NOMO-1 (cell line): ENCODE measurements around the gene TRIM34.
"Not testable (repeated sequence)": the region's sequence is repeated elsewhere in the genome, so short reads cannot be mapped to it uniquely, and the experiment has no call there.

Source experiments
- DNase-seq, 2 experiments: peaks; one replicate each; lab custom pipeline; 2025; ENCODE audit not compliant: unreplicated experiment in 2 of 2; lab: John Stamatoyannopoulos, UW

Gene TRIM34

GRCh38 chr11:5620651-5621521, 3.9 kb upstream of the TRIM34 start:
- no peak for DNase-seq

DNA sequence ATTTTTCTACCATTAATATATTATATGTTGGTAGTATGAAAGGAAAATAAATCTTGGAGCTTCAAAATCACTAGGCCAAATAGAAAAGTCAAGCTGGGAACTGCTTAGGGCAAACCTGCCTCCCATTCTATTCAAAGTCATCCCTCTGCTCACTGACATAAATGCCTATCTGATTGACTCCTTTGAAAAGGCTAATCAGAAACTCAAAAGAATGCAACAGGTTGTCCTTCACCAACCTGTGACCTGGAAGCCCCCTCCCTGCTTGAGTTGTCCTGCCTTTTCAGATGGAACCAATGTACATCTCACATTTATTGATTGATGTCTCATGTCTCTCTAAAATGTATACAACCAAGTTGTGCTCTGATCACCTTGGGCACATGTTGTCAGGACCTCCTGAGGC, 3.2 kb upstream of the TRIM34 start:
- no peak for DNase-seq

DNA sequence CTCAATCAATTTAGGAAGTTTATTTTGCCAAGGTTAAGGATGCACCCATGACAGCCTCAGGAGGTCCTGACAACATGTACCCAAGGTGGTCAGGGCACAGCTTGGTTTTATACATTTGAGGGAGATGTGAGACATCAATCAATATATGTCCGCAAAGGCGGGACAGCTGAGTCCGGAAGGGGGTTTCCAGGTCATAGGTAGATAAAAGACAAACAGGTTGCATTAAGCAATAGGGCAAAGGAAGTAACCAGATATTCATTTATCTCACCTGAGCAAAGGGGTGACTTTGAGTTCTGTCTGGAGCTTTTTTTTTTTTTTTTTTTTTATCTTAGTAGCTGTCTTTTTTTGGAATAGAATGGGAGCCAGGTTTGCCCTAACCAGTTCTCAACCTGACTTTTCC, 2.0 kb upstream of the TRIM34 start:
- no peak for DNase-seq

DNA sequence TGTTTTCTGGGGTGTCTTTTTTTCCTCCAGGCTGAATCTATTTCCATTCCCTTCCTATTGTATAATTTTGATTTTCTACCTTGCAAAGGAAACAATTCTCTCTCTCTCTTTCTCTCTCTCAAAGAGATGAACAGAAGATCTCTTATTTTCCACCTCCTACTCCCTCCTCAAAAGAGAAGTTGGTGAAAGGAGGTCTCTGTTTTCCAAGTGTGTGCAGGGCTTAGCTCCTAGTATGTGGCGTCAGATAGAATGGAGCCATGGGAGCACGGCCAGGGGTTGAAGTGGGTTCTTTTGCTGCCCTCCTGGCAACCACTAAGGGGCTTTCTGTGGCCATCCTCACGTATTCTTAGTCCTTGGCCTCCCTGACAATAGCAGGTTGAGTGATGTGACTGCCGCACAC, 480 bp downstream of the TRIM34 start:
- DNase-seq, result no peak

- peak in 1 of 2 experiments; percentile 37 for DNase-seq
Observed at GRCh38 chr11:5626196-5626595, 1.4 kb downstream of the TRIM34 start.

- DNase-seq, result no peak
Observed at GRCh38 chr11:5631417-5631816, 6.6 kb downstream of the TRIM34 start.

DNA sequence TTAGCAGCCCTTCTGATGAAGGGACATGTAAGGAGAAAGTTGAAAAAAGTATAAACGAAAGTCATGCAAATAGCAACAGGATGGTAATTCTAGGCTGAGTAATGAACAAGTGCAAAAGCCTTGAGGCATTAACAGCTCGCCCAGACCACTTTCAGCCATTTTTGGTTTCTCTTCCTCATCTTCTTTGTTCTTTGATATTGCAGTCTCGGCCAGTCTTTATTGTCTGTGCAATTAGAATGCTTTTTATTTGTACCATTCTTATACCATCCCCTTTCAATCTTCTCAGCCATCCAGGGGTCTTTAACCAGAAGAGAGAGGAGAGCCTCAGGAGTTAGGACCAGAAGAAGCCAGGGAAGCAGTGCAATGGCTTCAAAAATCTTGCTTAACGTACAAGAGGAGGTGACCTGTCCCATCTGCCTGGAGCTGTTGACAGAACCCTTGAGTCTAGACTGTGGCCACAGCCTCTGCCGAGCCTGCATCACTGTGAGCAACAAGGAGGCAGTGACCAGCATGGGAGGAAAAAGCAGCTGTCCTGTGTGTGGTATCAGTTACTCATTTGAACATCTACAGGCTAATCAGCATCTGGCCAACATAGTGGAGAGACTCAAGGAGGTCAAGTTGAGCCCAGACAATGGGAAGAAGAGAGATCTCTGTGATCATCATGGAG, 7.3 kb downstream of the TRIM34 start:
- DNase-seq, result peak; percentile 45 to 67

DNA sequence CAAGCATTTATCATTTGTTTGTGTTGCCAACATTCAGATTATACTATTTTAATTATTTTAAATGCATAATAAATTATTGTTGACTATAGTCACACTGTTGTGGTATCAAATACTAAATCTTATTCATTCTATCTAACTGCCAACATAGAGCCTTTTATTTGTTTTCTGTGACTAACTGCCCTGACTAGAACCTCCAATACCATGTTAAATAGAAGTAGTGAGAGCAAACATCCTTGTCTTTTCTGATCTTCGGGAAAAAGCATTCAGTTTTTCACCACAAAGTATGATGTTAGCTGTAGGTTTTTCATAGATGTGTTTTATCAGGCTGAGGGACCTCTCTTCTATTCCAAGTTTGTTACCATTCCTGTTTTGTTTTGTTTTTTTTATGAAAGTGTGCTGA, 15.2 kb downstream of the TRIM34 start:
- DNase-seq, result no peak

GRCh38 chr11:5643585-5643984, 18.8 kb downstream of the TRIM34 start:
- DNase-seq, result no peak

- no peak for DNase-seq
Observed at GRCh38 chr11:5646139-5646538, 21.3 kb downstream of the TRIM34 start.

GRCh38 chr11:5655474-5655873, 30.7 kb downstream of the TRIM34 start:
- DNase-seq, result no peak

DNA sequence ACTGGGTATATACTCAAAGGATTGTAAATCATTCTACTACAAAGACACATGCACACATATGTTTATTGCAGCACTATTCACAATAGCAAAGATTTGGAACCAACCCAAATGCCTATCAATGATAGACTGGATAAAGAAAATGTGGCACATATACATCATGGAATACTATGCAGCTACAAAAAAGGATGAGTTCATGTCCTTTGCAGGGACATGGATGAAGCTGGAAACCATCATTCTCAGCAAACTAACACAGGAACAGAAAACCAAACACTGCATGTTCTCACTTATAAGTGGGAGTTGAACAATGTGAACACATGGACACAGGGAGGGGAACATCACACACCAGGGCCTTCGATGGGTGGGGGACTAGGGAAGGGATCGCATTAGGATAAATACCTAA, 32.2 kb downstream of the TRIM34 start:
- DNase-seq, result not testable (repeated sequence)

GRCh38 chr11:5658318-5658717, 33.5 kb downstream of the TRIM34 start:
- DNase-seq, result no peak

DNA sequence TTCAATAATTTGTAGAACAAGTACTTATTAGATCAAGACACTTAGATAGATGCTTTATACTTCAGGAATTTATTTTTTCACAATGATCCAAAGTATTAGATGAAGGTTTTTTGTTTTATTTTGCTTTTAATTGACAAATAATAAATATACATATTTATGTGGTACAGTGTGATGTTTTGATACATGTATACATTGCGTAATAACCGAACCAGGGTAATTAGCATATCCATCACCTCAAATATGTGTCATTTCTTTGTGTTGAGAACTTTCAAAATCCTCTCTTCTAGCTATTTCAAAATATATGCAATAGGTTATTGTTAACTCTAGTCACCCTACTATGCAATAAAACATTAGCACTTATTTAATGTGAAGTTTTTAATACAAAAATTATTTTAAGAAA, 38.7 kb downstream of the TRIM34 start:
- no peak for DNase-seq

DNA sequence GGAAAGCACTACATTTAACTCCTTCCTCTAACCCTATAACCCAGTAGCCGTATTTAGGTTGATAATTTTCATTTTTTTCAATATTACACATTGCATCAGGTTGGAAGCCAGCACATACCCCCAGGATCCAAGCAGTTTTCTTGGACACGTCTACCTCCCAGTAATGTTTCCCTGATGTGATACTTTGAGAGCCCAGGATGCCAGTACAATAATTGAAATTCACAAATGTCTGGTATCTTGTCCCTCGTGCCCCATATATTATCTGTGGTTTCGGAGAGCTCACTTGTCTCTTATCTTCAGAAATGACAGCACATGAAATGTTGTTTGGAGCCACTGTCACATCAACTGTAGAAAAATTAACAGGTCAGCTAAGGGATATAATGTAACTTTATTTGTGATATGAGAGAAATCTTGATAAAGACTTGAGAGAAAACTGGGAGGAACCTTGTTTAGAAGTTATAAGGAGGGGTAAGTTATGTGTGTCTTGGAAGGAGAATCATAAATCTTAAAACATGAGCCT, 40.3 kb downstream of the TRIM34 start:
- no peak for DNase-seq

- DNase-seq, result no peak
Observed at GRCh38 chr11:5665746-5666401, 41.1 kb downstream of the TRIM34 start.

- no peak for DNase-seq
Observed at GRCh38 chr11:5666402-5666793, 41.6 kb downstream of the TRIM34 start.

DNA sequence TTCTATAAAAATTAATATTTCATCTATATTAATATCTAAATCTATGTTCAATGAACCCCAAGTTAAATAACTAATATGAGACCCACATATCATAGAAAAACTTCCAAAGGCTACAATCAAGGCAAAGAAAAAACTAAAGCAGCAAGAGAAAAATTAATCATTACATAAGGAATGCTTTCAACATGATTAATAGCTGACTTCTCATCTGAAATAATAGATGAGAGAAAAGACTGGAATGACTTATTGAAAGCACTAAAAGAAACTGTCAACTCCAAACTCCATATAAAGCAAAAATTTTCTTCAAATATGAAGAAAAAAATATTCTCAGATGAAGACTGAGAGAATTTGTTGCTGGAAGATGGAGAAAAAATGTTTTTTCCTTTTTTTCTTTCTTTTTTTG, 47.0 kb downstream of the TRIM34 start:
- no peak for DNase-seq

DNA sequence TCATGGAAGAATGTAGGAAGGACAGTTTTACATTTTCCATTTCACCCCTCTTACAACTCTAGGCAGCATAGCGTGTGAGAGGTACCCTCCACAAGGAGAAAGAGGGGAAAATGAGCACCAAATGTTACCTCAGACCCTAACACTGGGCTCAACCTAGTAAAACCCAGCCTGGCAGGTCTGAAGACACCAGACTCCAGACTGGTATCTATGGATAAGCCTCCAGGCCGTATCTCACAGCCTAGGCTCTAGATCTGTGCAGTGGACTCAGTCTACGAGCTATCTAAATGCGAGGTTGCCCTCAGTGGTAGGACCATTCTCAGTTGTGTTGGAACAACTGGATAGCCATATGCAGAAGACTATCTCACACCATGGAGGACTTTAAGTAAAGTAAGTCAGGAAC, 49.6 kb downstream of the TRIM34 start:
- DNase-seq, result no peak

- DNase-seq, result no peak
Observed at GRCh38 chr11:5679811-5680210, 55.0 kb downstream of the TRIM34 start.

GRCh38 chr11:5682890-5683441, 58.2 kb downstream of the TRIM34 start:
- DNase-seq, result not testable (repeated sequence)
